ENCODE results near the gene VSNL1. TPM values are rescaled to one million over a fixed set of nuclear protein-coding genes. Genes with fewer than 3 reads are reported as not detected.

Gene VSNL1
- total RNA-seq, 1 experiment from 2014 or later: not detected

- H3K27me3 ChIP-seq (ENCODE audit: low read length): no peaks in the 10 kb centered on the region
- no peaks in the 10 kb centered on the region for H3F3A ChIP-seq (ENCODE audit: low read length, unreplicated experiment)
- ATAC-seq: no peak
- no peak overlapping the region for H3K4me2 ChIP-seq (ENCODE audit: low read length)
- no peaks in the 10 kb centered on the region for H3K79me2 ChIP-seq (ENCODE audit: low read length)
- H3K27ac ChIP-seq (ENCODE audit: low read length): no peak overlapping the region
- H3K9me2 ChIP-seq (replicated peaks; ENCODE audit: low read length): no peaks in the 10 kb centered on the region
- ChIA-PET CTCF (no interaction called here), POLR2A (ENCODE audit: unreplicated experiment) (no interaction called here)
- no TSS peak for BruUV-seq (replicated peaks)
- H3K4me3 ChIP-seq (ENCODE audit: low read length): no peak overlapping the region
- no peaks in the 10 kb centered on the region for H4K20me1 ChIP-seq (ENCODE audit: low read length)
- H3K9ac ChIP-seq (ENCODE audit: low read length): no peak overlapping the region
- intact Hi-C loops (cut with micrococcal nuclease): no loop called here
- peaks cover 13% of the 10 kb centered on the region; the same call in 1 of the 2 replicates for H3K36me3 ChIP-seq (ENCODE audit: low read depth, low read length)
- DNase-seq: no peak
- no peaks in the 10 kb centered on the region for H3K4me1 ChIP-seq (ENCODE audit: insufficient read depth, low read length)
- no peak for TF ChIP-seq EZH2phosphoT487 (IDR thresholded peaks at IDR 0.05; ENCODE audit: borderline replicate concordance, low read length)
- TF ChIP-seq, protein P1, sequence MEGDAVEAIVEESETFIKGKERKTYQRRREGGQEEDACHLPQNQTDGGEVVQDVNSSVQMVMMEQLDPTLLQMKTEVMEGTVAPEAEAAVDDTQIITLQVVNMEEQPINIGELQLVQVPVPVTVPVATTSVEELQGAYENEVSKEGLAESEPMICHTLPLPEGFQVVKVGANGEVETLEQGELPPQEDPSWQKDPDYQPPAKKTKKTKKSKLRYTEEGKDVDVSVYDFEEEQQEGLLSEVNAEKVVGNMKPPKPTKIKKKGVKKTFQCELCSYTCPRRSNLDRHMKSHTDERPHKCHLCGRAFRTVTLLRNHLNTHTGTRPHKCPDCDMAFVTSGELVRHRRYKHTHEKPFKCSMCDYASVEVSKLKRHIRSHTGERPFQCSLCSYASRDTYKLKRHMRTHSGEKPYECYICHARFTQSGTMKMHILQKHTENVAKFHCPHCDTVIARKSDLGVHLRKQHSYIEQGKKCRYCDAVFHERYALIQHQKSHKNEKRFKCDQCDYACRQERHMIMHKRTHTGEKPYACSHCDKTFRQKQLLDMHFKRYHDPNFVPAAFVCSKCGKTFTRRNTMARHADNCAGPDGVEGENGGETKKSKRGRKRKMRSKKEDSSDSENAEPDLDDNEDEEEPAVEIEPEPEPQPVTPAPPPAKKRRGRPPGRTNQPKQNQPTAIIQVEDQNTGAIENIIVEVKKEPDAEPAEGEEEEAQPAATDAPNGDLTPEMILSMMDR (conservative IDR thresholded peaks at IDR 0.05; ENCODE audit: low read depth, low read length): no peak
- no peak for TF ChIP-seq EZH2 (IDR thresholded peaks at IDR 0.05; ENCODE audit: low read length, unreplicated experiment)
- H2AFZ ChIP-seq (ENCODE audit: low read length): no peak overlapping the region
- H3K9me3 ChIP-seq (ENCODE audit: low read length): no peaks in the 10 kb centered on the region
Measured at GRCh38 chr2:17689010-17689409, 148.5 kb downstream of the VSNL1 start.

- DNase-seq (no peak), ATAC-seq (no peak)
- intact Hi-C loops (cut with micrococcal nuclease): no loop called here
- Histone ChIP-seq H3F3A (ENCODE audit: low read length, unreplicated experiment) (no peaks in the 10 kb centered on the region), H3K4me2 (ENCODE audit: low read length) (no peak overlapping the region), H2AFZ (ENCODE audit: low read length) (no peak overlapping the region), H3K9me3 (ENCODE audit: low read length) (no peaks in the 10 kb centered on the region), H4K20me1 (ENCODE audit: low read length) (no peaks in the 10 kb centered on the region), H3K9me2 (replicated peaks; ENCODE audit: low read length) (no peaks in the 10 kb centered on the region), H3K9ac (ENCODE audit: low read length) (no peak overlapping the region), H3K27me3 (ENCODE audit: low read length) (no peaks in the 10 kb centered on the region), H3K36me3 (ENCODE audit: low read depth, low read length) (peaks cover 24% of the 10 kb centered on the region; the same call in 1 of the 2 replicates), H3K4me3 (ENCODE audit: low read length) (no peak overlapping the region), H3K4me1 (ENCODE audit: insufficient read depth, low read length) (no peaks in the 10 kb centered on the region), H3K79me2 (ENCODE audit: low read length) (no peaks in the 10 kb centered on the region), H3K27ac (ENCODE audit: low read length) (no peak overlapping the region)
- no peak for TF ChIP-seq EZH2 (IDR thresholded peaks at IDR 0.05; ENCODE audit: low read length, unreplicated experiment)
- TF ChIP-seq, protein P1 (conservative IDR thresholded peaks at IDR 0.05; ENCODE audit: low read depth, low read length): no peak
- no peak for TF ChIP-seq EZH2phosphoT487 (IDR thresholded peaks at IDR 0.05; ENCODE audit: borderline replicate concordance, low read length)
- ChIA-PET CTCF (no interaction called here), POLR2A (ENCODE audit: unreplicated experiment) (no interaction called here)
- BruUV-seq (replicated peaks): no TSS peak
Measured at GRCh38 chr2:17690776-17691175, 150.3 kb downstream of the VSNL1 start.

Other genes starting within 250 kb of the VSNL1 start
- gene RAD51AP2, start 22.3 kb upstream of the VSNL1 start, total RNA-seq (2014; rRNA removed): not detected in 2 replicates
- 14.1 and 15.6 TPM in 2 replicates for gene SMC6, start 213.1 kb downstream of the VSNL1 start, total RNA-seq (2014; rRNA removed)
- 21.1 and 21.4 TPM in 2 replicates for gene GEN1, start 213.4 kb downstream of the VSNL1 start, total RNA-seq (2014; rRNA removed)